ENCODE data around the gene PTPN14. TPM values are rescaled to one million over a fixed set of nuclear protein-coding genes. Genes with fewer than 3 reads are reported as not detected.

Gene PTPN14
- total and polyA plus RNA-seq, 2 experiments from 2014 or later, result 18.7 to 70.2 TPM

DNA sequence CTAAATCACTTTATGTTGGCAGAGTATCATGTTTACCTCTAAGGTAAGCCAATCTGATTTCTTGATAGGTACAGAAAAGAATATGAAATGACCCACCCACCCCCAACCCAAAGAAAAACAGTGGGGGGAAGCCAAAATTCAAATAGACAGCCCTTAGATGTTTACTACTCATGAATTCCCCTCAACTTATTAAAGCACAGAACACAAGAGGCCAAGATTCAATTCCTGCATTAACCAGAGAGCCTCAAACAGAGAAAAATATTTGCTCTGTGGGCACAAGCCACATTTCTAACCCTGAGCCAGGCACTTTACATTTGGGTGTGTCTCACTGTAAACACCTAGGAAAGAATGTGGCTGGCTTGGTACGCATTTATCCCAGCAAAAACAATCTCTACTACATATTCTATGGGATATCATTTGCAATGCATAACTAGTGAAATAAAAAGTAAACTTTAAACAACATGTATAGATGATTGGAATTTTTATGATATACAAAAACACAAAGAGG is 84.3 kb downstream of the PTPN14 start:
- Mint-ChIP-seq H3K9me3 (no peaks in the 10 kb centered on the region; the same call in 2 of the 3 replicates), H3K4me1 (peaks cover 34% of the 10 kb centered on the region), H3K4me3 (no peak overlapping the region), H3K27me3 (ENCODE audit: insufficient read depth, low read depth, poor library complexity) (no peaks in the 10 kb centered on the region), H3K36me3 (ENCODE audit: low read depth) (no peaks in the 10 kb centered on the region; the same call in 2 of the 3 replicates), H3K27ac (peak overlapping the region; percentile 76)
- H3K36me3 ChIP-seq (ENCODE audit: insufficient read depth), result peaks cover 3% of the 10 kb centered on the region; the same call in 1 of the 2 replicates
- H3K27ac ChIP-seq (ENCODE audit: low read depth), result no peak overlapping the region
- DNase-seq (ENCODE audit: low spot score) (no peak), ATAC-seq (no peak)
- H4K20me1 ChIP-seq (replicated peaks; ENCODE audit: insufficient read depth), result peaks cover 6% of the 10 kb centered on the region
- H3K27me3 ChIP-seq (ENCODE audit: insufficient read depth), result no peaks in the 10 kb centered on the region
- no peaks in the 10 kb centered on the region for H3F3A ChIP-seq (replicated peaks; ENCODE audit: low read depth)
- H3K9me2 ChIP-seq (ENCODE audit: insufficient read depth), result no peaks in the 10 kb centered on the region
- peaks cover 35% of the 10 kb centered on the region for H3K4me1 ChIP-seq (ENCODE audit: insufficient read depth)
- TF ChIP-seq, protein P1, sequence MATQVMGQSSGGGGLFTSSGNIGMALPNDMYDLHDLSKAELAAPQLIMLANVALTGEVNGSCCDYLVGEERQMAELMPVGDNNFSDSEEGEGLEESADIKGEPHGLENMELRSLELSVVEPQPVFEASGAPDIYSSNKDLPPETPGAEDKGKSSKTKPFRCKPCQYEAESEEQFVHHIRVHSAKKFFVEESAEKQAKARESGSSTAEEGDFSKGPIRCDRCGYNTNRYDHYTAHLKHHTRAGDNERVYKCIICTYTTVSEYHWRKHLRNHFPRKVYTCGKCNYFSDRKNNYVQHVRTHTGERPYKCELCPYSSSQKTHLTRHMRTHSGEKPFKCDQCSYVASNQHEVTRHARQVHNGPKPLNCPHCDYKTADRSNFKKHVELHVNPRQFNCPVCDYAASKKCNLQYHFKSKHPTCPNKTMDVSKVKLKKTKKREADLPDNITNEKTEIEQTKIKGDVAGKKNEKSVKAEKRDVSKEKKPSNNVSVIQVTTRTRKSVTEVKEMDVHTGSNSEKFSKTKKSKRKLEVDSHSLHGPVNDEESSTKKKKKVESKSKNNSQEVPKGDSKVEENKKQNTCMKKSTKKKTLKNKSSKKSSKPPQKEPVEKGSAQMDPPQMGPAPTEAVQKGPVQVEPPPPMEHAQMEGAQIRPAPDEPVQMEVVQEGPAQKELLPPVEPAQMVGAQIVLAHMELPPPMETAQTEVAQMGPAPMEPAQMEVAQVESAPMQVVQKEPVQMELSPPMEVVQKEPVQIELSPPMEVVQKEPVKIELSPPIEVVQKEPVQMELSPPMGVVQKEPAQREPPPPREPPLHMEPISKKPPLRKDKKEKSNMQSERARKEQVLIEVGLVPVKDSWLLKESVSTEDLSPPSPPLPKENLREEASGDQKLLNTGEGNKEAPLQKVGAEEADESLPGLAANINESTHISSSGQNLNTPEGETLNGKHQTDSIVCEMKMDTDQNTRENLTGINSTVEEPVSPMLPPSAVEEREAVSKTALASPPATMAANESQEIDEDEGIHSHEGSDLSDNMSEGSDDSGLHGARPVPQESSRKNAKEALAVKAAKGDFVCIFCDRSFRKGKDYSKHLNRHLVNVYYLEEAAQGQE (IDR thresholded peaks at IDR 0.05; ENCODE audit: unreplicated experiment), result no peak
- TF ChIP-seq CREB1 (CRISPR knock-in tag; IDR thresholded peaks at IDR 0.05; ENCODE audit: low read depth), result no peak
- TF ChIP-seq ZNF114 (CRISPR knock-in tag; IDR thresholded peaks at IDR 0.05), result no peak
- TF ChIP-seq, protein P2, sequence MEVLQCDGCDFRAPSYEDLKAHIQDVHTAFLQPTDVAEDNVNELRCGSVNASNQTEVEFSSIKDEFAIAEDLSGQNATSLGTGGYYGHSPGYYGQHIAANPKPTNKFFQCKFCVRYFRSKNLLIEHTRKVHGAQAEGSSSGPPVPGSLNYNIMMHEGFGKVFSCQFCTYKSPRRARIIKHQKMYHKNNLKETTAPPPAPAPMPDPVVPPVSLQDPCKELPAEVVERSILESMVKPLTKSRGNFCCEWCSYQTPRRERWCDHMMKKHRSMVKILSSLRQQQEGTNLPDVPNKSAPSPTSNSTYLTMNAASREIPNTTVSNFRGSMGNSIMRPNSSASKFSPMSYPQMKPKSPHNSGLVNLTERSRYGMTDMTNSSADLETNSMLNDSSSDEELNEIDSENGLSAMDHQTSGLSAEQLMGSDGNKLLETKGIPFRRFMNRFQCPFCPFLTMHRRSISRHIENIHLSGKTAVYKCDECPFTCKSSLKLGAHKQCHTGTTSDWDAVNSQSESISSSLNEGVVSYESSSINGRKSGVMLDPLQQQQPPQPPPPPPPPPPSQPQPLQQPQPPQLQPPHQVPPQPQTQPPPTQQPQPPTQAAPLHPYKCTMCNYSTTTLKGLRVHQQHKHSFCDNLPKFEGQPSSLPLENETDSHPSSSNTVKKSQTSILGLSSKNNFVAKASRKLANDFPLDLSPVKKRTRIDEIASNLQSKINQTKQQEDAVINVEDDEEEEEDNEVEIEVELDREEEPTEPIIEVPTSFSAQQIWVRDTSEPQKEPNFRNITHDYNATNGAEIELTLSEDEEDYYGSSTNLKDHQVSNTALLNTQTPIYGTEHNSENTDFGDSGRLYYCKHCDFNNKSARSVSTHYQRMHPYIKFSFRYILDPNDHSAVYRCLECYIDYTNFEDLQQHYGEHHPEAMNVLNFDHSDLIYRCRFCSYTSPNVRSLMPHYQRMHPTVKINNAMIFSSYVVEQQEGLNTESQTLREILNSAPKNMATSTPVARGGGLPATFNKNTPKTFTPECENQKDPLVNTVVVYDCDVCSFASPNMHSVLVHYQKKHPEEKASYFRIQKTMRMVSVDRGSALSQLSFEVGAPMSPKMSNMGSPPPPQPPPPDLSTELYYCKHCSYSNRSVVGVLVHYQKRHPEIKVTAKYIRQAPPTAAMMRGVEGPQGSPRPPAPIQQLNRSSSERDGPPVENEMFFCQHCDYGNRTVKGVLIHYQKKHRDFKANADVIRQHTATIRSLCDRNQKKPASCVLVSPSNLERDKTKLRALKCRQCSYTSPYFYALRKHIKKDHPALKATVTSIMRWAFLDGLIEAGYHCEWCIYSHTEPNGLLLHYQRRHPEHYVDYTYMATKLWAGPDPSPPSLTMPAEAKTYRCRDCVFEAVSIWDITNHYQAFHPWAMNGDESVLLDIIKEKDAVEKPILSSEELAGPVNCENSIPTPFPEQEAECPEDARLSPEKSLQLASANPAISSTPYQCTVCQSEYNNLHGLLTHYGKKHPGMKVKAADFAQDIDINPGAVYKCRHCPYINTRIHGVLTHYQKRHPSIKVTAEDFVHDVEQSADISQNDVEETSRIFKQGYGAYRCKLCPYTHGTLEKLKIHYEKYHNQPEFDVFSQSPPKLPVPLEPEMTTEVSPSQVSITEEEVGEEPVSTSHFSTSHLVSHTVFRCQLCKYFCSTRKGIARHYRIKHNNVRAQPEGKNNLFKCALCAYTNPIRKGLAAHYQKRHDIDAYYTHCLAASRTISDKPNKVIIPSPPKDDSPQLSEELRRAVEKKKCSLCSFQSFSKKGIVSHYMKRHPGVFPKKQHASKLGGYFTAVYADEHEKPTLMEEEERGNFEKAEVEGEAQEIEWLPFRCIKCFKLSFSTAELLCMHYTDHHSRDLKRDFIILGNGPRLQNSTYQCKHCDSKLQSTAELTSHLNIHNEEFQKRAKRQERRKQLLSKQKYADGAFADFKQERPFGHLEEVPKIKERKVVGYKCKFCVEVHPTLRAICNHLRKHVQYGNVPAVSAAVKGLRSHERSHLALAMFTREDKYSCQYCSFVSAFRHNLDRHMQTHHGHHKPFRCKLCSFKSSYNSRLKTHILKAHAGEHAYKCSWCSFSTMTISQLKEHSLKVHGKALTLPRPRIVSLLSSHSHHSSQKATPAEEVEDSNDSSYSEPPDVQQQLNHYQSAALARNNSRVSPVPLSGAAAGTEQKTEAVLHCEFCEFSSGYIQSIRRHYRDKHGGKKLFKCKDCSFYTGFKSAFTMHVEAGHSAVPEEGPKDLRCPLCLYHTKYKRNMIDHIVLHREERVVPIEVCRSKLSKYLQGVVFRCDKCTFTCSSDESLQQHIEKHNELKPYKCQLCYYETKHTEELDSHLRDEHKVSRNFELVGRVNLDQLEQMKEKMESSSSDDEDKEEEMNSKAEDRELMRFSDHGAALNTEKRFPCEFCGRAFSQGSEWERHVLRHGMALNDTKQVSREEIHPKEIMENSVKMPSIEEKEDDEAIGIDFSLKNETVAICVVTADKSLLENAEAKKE (CRISPR knock-in tag; IDR thresholded peaks at IDR 0.05), result no peak
- TF ChIP-seq, protein P3, sequence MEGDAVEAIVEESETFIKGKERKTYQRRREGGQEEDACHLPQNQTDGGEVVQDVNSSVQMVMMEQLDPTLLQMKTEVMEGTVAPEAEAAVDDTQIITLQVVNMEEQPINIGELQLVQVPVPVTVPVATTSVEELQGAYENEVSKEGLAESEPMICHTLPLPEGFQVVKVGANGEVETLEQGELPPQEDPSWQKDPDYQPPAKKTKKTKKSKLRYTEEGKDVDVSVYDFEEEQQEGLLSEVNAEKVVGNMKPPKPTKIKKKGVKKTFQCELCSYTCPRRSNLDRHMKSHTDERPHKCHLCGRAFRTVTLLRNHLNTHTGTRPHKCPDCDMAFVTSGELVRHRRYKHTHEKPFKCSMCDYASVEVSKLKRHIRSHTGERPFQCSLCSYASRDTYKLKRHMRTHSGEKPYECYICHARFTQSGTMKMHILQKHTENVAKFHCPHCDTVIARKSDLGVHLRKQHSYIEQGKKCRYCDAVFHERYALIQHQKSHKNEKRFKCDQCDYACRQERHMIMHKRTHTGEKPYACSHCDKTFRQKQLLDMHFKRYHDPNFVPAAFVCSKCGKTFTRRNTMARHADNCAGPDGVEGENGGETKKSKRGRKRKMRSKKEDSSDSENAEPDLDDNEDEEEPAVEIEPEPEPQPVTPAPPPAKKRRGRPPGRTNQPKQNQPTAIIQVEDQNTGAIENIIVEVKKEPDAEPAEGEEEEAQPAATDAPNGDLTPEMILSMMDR (conservative IDR thresholded peaks at IDR 0.05; ENCODE audit: low read depth in 2 of 2), result no peak
- H3K4me3 ChIP-seq, result no peak overlapping the region
- no peak overlapping the region for H2AFZ ChIP-seq
- H3K79me2 ChIP-seq (replicated peaks; ENCODE audit: insufficient read depth), result peaks cover 89% of the 10 kb centered on the region
- H3K4me2 ChIP-seq, result no peak overlapping the region

Measured in GM23338 (cell line).